Thymus (tissue), 11 donors: ENCODE measurements around the gene TRIM47. TPM values are rescaled to one million over a fixed set of nuclear protein-coding genes. Genes with fewer than 3 reads are reported as not detected.
"Not testable (repeated sequence)": the region's sequence is repeated elsewhere in the genome, so short reads cannot be mapped to it uniquely, and the experiment has no call there.

Experiments used
- DNase-seq, 9 donors: peaks; one replicate each; pipeline ENCODE4 v3.0.0-alpha.2; 2013; ENCODE audit warnings: low spot score in 9 of 9, low read depth in 6 of 9, missing footprints in 1 of 9
- H3K27ac ChIP-seq, 2 donors: one replicate each; pipeline ENCODE4 v1.5.1; 2013; ENCODE audit warnings: control low read depth in 1 of 2, low read depth in 1 of 2, low read length in 1 of 2, mild to moderate bottlenecking in 1 of 2, moderate library complexity in 1 of 2
- H3K27me3 ChIP-seq, 2 donors: one replicate each; pipeline ENCODE4 v1.5.1; 2013; ENCODE audit warnings: low read length in 1 of 2; ENCODE audit not compliant: control insufficient read depth in 2 of 2, insufficient read depth in 1 of 2
- H3K36me3 ChIP-seq, 2 donors: one replicate each; pipeline ENCODE4 v1.5.1; 2013; ENCODE audit warnings: low read length in 1 of 2, mild to moderate bottlenecking in 1 of 2, moderate library complexity in 1 of 2; ENCODE audit not compliant: control insufficient read depth in 2 of 2, insufficient read depth in 2 of 2
- H3K4me1 ChIP-seq, 2 donors: one replicate each; pipeline ENCODE4 v1.5.1; 2013; ENCODE audit warnings: low read length in 2 of 2; ENCODE audit not compliant: control insufficient read depth in 2 of 2, insufficient read depth in 2 of 2
- H3K4me3 ChIP-seq, 2 donors: one replicate each; pipeline ENCODE4 v1.5.1; 2013; ENCODE audit warnings: low read length in 2 of 2, control low read depth in 1 of 2, mild to moderate bottlenecking in 1 of 2
- H3K9me3 ChIP-seq, 2 donors: one replicate each; pipeline ENCODE4 v1.5.1; 2013; ENCODE audit warnings: low read length in 1 of 2, mild to moderate bottlenecking in 1 of 2; ENCODE audit not compliant: control insufficient read depth in 2 of 2, insufficient read depth in 1 of 2
- WGBS: extraction: QIAGEN DNeasy Blood & Tissue Kit; methylation state at CpG from one replicate; pipeline ENCODE4 v1.1.7; 2013; 5-methylcytosine and 5-hydroxymethylcytosine counted together
- polyA plus RNA-seq: library from polyadenylated mRNA; stranded (reverse); fragments of 200-250 nt; gene quantifications from one replicate; pipeline ENCODE4 v1.2.3, GENCODE V29; 2013
- total RNA-seq: library from RNA; stranded (reverse); fragments of 120-200 nt; gene quantifications from one replicate; pipeline ENCODE4 v1.2.4, GENCODE V29; 2013
- donor health status: healthy.

Gene TRIM47
- total and polyA plus RNA-seq, 2 donors: 12.6 to 22.8 TPM

- H3K27me3 ChIP-seq, DNase-seq, H3K9me3 ChIP-seq, H3K27ac ChIP-seq, H3K4me3 ChIP-seq, H3K4me1 ChIP-seq: not testable (repeated sequence)
- H3K36me3 ChIP-seq: peaks cover 1 to 14% of the 10 kb centered on the region in 2 donors
- WGBS: 95% methylated on average over 9 of the region's 9 CpGs
Measured at GRCh38 chr17:75885860-75886259, 7.5 kb upstream of the TRIM47 start.

DNA sequence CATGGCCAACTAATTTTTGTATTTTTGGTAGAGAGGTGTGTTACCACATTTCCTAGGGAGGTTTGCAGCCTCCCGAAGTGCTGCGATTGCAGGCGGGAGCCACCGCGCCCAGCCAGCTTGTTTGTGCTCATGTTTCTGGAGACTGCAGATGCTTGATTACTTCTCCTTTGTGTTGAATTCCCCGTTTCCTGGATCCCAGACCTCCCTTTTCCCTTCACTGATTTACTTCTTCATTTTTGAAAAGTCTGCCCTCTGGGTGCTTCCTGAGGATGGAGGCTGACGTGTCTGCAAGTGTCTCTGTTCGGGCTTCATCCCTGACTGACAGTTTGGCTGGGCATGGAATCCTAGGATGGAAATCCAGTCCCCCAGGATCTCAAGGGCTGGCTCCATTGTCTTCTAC lies 7.0 kb upstream of the TRIM47 start:
- WGBS: 84% methylated on average over 8 of the region's 8 CpGs
- Histone ChIP-seq H3K27ac (no peak overlapping the region), H3K36me3 (peaks cover 0 to 10% of the 10 kb centered on the region in 2 donors), H3K4me3 (no peak overlapping the region), H3K9me3 (no peaks in the 10 kb centered on the region), H3K27me3 (peaks cover 0 to 13% of the 10 kb centered on the region in 2 donors), H3K4me1 (no peaks in the 10 kb centered on the region)
- DNase-seq: no peak

DNA sequence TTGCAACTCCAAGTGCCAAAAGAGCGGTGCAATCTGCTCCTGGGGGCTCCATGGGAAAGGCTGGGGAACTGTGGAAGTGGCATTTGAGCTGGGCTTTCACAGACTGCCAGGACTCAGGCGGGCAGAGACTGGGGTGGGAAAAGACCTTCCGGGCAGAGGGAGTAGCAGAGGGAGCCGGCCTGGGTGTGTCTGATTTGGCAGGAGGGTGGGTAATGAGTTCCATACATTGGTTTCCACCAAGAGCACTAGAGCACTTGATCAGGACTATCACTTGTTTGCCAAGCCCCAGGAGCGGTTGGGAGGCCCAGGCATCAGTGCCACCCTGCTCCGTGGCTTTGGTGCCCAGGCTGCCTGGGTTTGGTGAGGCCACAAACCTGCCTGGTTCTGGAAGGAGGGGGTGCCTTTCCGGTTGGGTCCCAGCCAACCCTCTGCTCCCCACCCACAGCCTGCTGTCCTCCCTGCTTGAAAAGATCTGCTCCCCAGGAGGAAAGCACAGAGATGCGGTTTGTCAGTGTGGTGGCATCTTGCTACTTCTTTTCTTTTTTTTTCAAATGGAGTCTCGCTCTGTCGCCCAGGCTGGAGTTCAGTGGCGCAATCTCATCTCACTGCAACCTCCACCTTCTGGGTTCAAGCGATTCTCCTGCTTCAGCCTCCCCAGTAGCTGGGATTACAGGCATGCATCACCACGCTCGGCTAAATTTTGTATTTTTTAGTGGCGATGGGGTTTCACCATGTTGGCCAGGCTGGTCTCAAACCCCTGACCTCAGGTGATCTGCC lies 3.5 kb upstream of the TRIM47 start:
- Histone ChIP-seq H3K36me3 (no peaks in the 10 kb centered on the region), H3K27ac (no peak overlapping the region), H3K4me1 (peaks cover 9 to 15% of the 10 kb centered on the region in 2 donors), H3K4me3 (no peak overlapping the region), H3K27me3 (peaks cover 11 to 49% of the 10 kb centered on the region in 2 donors), H3K9me3 (peaks cover 0 to 3% of the 10 kb centered on the region in 2 donors)
- no peak for DNase-seq
- 85% methylated on average over 15 of the region's 15 CpGs for WGBS

GRCh38 chr17:75880266-75880665 lies 1.9 kb upstream of the TRIM47 start:
- no peak overlapping the region for H3K27ac ChIP-seq
- peaks cover 0 to 3% of the 10 kb centered on the region in 2 donors for H3K9me3 ChIP-seq
- no peak overlapping the region for H3K4me3 ChIP-seq
- 84% methylated on average over 7 of the region's 7 CpGs for WGBS
- H3K27me3 ChIP-seq: peaks cover 11 to 56% of the 10 kb centered on the region in 2 donors
- no peaks in the 10 kb centered on the region for H3K36me3 ChIP-seq
- H3K4me1 ChIP-seq: peaks cover 24 to 31% of the 10 kb centered on the region in 2 donors
- DNase-seq: no peak

DNA sequence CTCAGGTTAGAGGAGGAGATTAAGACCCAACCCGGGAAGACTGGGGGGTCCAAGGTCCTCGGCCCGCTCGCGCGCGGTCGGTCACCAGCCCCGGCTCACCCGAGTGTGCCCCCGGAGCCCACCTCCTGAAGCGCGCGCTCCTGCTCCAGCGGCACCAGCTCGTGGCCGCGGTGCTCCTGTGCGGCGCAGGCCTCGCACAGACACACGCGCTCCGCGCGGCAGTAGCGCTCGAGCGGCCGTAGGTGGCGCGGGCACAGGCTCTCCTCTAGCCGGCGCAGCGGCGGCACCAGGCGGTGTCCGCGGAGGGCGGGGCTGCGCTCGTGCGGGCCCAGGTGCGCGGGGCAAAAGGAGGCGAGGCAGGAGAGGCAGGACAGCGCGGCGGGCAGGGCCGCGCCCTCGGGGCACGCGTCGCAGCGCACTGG lies 618 bp downstream of the TRIM47 start:
- WGBS: under 1% methylated on average over 56 of the region's 56 CpGs
- Histone ChIP-seq H3K36me3 (peaks cover 0 to 9% of the 10 kb centered on the region in 2 donors), H3K4me3 (peak overlapping the region; percentile 31 to 58), H3K4me1 (peaks cover 24 to 40% of the 10 kb centered on the region in 2 donors), H3K27me3 (peaks cover 11 to 56% of the 10 kb centered on the region in 2 donors), H3K9me3 (peaks cover 0 to 3% of the 10 kb centered on the region in 2 donors), H3K27ac (peak overlapping the region; percentile 73 to 88)
- peak in 3 of 9 donors; percentile 62 to 72 (median 64) for DNase-seq

- Histone ChIP-seq H3K27ac (peak overlapping the region; percentile 73 to 88), H3K36me3 (peaks cover 0 to 9% of the 10 kb centered on the region in 2 donors), H3K9me3 (peaks cover 0 to 3% of the 10 kb centered on the region in 2 donors), H3K27me3 (peaks cover 11 to 56% of the 10 kb centered on the region in 2 donors), H3K4me1 (peaks cover 28 to 46% of the 10 kb centered on the region in 2 donors), H3K4me3 (peak overlapping the region; percentile 31 to 58)
- peak in 1 of 9 donors; percentile 37 for DNase-seq
- WGBS: 14% methylated on average over 41 of the region's 41 CpGs
Measured at GRCh38 chr17:75876938-75877751, 1.2 kb downstream of the TRIM47 start.

- Histone ChIP-seq H3K4me1 (peaks cover 28 to 46% of the 10 kb centered on the region in 2 donors), H3K4me3 (peak overlapping the region; percentile 28 to 58), H3K27ac (peak overlapping the region; percentile 73 to 88), H3K9me3 (peaks cover 0 to 3% of the 10 kb centered on the region in 2 donors), H3K36me3 (peaks cover 0 to 9% of the 10 kb centered on the region in 2 donors), H3K27me3 (peaks cover 11 to 53% of the 10 kb centered on the region in 2 donors)
- 18% methylated on average over 26 of the region's 26 CpGs for WGBS
- DNase-seq: peak in 6 of 9 donors; percentile 47 to 90 (median 68)
Measured at GRCh38 chr17:75876190-75876937, 2.0 kb downstream of the TRIM47 start.

GRCh38 chr17:75875940-75876189 lies 2.5 kb downstream of the TRIM47 start:
- Histone ChIP-seq H3K9me3 (peaks cover 0 to 3% of the 10 kb centered on the region in 2 donors), H3K4me3 (peak overlapping the region; percentile 28 to 58), H3K36me3 (peaks cover 0 to 9% of the 10 kb centered on the region in 2 donors), H3K27ac (peak overlapping the region; percentile 73 to 88), H3K27me3 (peaks cover 11 to 48% of the 10 kb centered on the region in 2 donors), H3K4me1 (peaks cover 28 to 46% of the 10 kb centered on the region in 2 donors)
- WGBS: 51% methylated on average over 5 of the region's 5 CpGs
- no peak for DNase-seq
